ENCODE measurements around the gene DOCK9.

The DOCK9 gene

DNA sequence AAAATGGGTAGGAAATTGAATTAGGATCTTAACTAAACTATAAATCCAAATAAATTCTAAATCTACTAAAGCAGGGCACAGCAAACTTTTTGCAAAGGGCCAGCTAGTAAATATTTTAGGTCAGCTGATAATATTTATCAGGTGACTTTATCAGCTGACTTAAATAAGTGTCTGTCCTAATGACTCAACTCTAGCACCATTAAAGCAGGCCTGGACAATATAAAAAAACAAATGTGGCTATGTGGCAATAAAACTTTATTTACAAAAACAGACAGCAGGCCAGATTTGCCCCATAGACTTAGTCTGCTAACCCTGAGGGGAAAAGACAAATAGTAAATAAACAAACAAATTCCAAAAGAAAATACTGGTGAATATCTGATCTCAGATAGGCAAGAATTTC, 27.7 kb upstream of the DOCK9 start:
- in situ Hi-C loops (cut with MboI; ENCODE audit: low sequenced_read_pairs, unreplicated experiment): no loop called here
- DNase-seq (ENCODE audit: low spot score): no peak
- TF ChIP-seq, protein P1, sequence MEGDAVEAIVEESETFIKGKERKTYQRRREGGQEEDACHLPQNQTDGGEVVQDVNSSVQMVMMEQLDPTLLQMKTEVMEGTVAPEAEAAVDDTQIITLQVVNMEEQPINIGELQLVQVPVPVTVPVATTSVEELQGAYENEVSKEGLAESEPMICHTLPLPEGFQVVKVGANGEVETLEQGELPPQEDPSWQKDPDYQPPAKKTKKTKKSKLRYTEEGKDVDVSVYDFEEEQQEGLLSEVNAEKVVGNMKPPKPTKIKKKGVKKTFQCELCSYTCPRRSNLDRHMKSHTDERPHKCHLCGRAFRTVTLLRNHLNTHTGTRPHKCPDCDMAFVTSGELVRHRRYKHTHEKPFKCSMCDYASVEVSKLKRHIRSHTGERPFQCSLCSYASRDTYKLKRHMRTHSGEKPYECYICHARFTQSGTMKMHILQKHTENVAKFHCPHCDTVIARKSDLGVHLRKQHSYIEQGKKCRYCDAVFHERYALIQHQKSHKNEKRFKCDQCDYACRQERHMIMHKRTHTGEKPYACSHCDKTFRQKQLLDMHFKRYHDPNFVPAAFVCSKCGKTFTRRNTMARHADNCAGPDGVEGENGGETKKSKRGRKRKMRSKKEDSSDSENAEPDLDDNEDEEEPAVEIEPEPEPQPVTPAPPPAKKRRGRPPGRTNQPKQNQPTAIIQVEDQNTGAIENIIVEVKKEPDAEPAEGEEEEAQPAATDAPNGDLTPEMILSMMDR (IDR thresholded peaks at IDR 0.05; ENCODE audit: borderline replicate concordance, control extremely low read depth, extremely low read depth, insufficient read depth, missing control alignments): no peak

- in situ Hi-C loops (cut with MboI; ENCODE audit: low sequenced_read_pairs, unreplicated experiment): no loop called here
- DNase-seq (ENCODE audit: low spot score): no peak
- TF ChIP-seq, protein P1 (IDR thresholded peaks at IDR 0.05; ENCODE audit: borderline replicate concordance, control extremely low read depth, extremely low read depth, insufficient read depth, missing control alignments): no peak
Measured at GRCh38 chr13:99004978-99005377, 27.1 kb upstream of the DOCK9 start.

- no peak for DNase-seq (ENCODE audit: low spot score)
- in situ Hi-C loops (cut with MboI; ENCODE audit: low sequenced_read_pairs, unreplicated experiment): no loop called here
- TF ChIP-seq, protein P1 (IDR thresholded peaks at IDR 0.05; ENCODE audit: borderline replicate concordance, control extremely low read depth, extremely low read depth, insufficient read depth, missing control alignments): no peak
Measured at GRCh38 chr13:99003851-99004471, 26.1 kb upstream of the DOCK9 start.

GRCh38 chr13:99003186-99003585, 25.3 kb upstream of the DOCK9 start:
- no peak for DNase-seq (ENCODE audit: low spot score)
- TF ChIP-seq, protein P1 (IDR thresholded peaks at IDR 0.05; ENCODE audit: borderline replicate concordance, control extremely low read depth, extremely low read depth, insufficient read depth, missing control alignments): no peak
- in situ Hi-C loops (cut with MboI; ENCODE audit: low sequenced_read_pairs, unreplicated experiment): no loop called here

DNA sequence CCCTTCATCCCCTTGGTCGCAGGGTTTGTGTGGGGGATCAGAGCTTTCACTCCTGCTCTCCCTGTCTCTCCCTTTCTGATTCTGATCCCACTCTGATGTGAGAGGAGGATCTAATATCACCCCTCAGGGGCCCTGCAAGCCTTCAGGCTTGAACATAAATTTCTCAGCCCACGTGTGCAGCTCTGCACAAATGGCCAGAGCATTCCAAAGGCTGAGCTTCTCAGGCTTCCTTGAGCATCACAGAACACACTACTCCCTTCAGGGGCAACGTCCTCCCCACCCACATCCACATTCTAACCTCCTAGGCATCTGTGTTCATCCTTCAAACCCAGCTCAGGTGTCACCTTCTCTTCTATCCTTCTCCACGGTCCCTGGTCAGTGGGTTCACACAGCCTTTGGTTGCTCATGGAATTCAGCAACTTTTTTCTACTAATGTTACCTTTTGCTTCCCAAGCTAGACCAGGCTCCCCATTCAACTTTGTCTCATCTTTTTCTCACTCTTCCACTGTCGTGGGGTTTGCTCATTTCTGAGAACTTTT, 24.4 kb upstream of the DOCK9 start:
- TF ChIP-seq, protein P1 (IDR thresholded peaks at IDR 0.05; ENCODE audit: borderline replicate concordance, control extremely low read depth, extremely low read depth, insufficient read depth, missing control alignments): no peak
- DNase-seq (ENCODE audit: low spot score): no peak
- in situ Hi-C loops (cut with MboI; ENCODE audit: low sequenced_read_pairs, unreplicated experiment): no loop called here

- no peak for DNase-seq (ENCODE audit: low spot score)
- TF ChIP-seq, protein P1 (IDR thresholded peaks at IDR 0.05; ENCODE audit: borderline replicate concordance, control extremely low read depth, extremely low read depth, insufficient read depth, missing control alignments): no peak
- in situ Hi-C loops (cut with MboI; ENCODE audit: low sequenced_read_pairs, unreplicated experiment): no loop called here
Measured at GRCh38 chr13:99000137-99000536, 22.3 kb upstream of the DOCK9 start.
